Measurements from ENCODE around the gene ADA. TPM values are rescaled to one million over a fixed set of nuclear protein-coding genes. Genes with fewer than 3 reads are reported as not detected.

The ADA gene
- total RNA-seq, 4 donors from 2014 or later = 2.6 to 5.4 (median 2.9) TPM

GRCh38 chr20:44637522-44638372 lies 13.8 kb downstream of the ADA start:
- Histone ChIP-seq H3K4me3 (no peak overlapping the region), H3K36me3 (no peaks in the 10 kb centered on the region), H3K27ac (peak overlapping the region in 1 of 4 donors; percentile 13), H3K4me1 (peaks cover 9 to 11% (median 10%) of the 10 kb centered on the region in 4 donors), H3K27me3 (no peaks in the 10 kb centered on the region), H3K9me3 (no peaks in the 10 kb centered on the region)
- in situ Hi-C loops (cut with MboI; ENCODE audit: low pct_ligation_motif_present in 1 of 4, low pct_unique_long_range_greater_than_20kb in 1 of 4, low sequenced_read_pairs in 3 of 4) = no loop called here
- intact Hi-C loops (cut with DNase I; ENCODE audit: low total_unique reads) = no loop called here
- WGBS, 2 donors (ENCODE audit: low coverage in 1 of 2) = 79% methylated on average over 11 of the region's 11 CpGs; no CpG with 5 or more reads in 1 of the 2 donors
- no peak for TF ChIP-seq POLR2A (IDR thresholded peaks at IDR 0.05)
- TF ChIP-seq EP300 (IDR thresholded peaks at IDR 0.05; ENCODE audit: low read depth) = no peak
- TF ChIP-seq CTCF (IDR thresholded peaks at IDR 0.05) = no peak
- no peak for TF ChIP-seq POLR2AphosphoS5 (IDR thresholded peaks at IDR 0.05)
- DNase-seq = no peak

GRCh38 chr20:44637042-44637441 lies 14.5 kb downstream of the ADA start:
- in situ Hi-C loops (cut with MboI; ENCODE audit: low pct_ligation_motif_present in 1 of 4, low pct_unique_long_range_greater_than_20kb in 1 of 4, low sequenced_read_pairs in 3 of 4) = no loop called here
- H3K4me1 ChIP-seq = peaks cover 2 to 4% (median 3%) of the 10 kb centered on the region in 4 donors
- 90 to 96% methylated on average over 1 to 5 of the region's 5 CpGs for WGBS, 2 donors (ENCODE audit: low coverage in 1 of 2)
- peak overlapping the region in 1 of 4 donors; percentile 13 for H3K27ac ChIP-seq
- no peaks in the 10 kb centered on the region for H3K9me3 ChIP-seq
- intact Hi-C loops (cut with DNase I; ENCODE audit: low total_unique reads) = no loop called here
- TF ChIP-seq CTCF (IDR thresholded peaks at IDR 0.05) = no peak
- no peak overlapping the region for H3K4me3 ChIP-seq
- DNase-seq = no peak
- H3K36me3 ChIP-seq = no peaks in the 10 kb centered on the region
- no peaks in the 10 kb centered on the region for H3K27me3 ChIP-seq

GRCh38 chr20:44635877-44636276 lies 15.6 kb downstream of the ADA start:
- in situ Hi-C loops (cut with MboI; ENCODE audit: low pct_ligation_motif_present in 1 of 4, low pct_unique_long_range_greater_than_20kb in 1 of 4, low sequenced_read_pairs in 3 of 4) (no loop called here), intact Hi-C loops (cut with DNase I; ENCODE audit: low total_unique reads) (no loop called here)
- H3K4me3 ChIP-seq = no peak overlapping the region
- H3K4me1 ChIP-seq = no peaks in the 10 kb centered on the region
- H3K27ac ChIP-seq = no peak overlapping the region
- no peaks in the 10 kb centered on the region for H3K36me3 ChIP-seq
- H3K27me3 ChIP-seq = no peaks in the 10 kb centered on the region
- DNase-seq = no peak
- no peaks in the 10 kb centered on the region for H3K9me3 ChIP-seq
- 86 to 93% methylated on average over 2 to 3 of the region's 4 CpGs for WGBS, 2 donors (ENCODE audit: low coverage in 1 of 2)
- TF ChIP-seq POLR2AphosphoS5 (IDR thresholded peaks at IDR 0.05) (no peak), CTCF (IDR thresholded peaks at IDR 0.05) (no peak), POLR2A (IDR thresholded peaks at IDR 0.05) (no peak), EP300 (IDR thresholded peaks at IDR 0.05; ENCODE audit: low read depth) (no peak)

GRCh38 chr20:44633872-44634600 lies 17.5 kb downstream of the ADA start:
- no peaks in the 10 kb centered on the region for H3K36me3 ChIP-seq
- WGBS, 2 donors (ENCODE audit: low coverage in 1 of 2) = 90 to 95% methylated on average over 10 to 18 of the region's 18 CpGs
- H3K27me3 ChIP-seq = no peaks in the 10 kb centered on the region
- H3K4me1 ChIP-seq = no peaks in the 10 kb centered on the region
- intact Hi-C loops (cut with DNase I; ENCODE audit: low total_unique reads) (no loop called here), in situ Hi-C loops (cut with MboI; ENCODE audit: low pct_ligation_motif_present in 1 of 4, low pct_unique_long_range_greater_than_20kb in 1 of 4, low sequenced_read_pairs in 3 of 4) (no loop called here)
- H3K9me3 ChIP-seq = no peaks in the 10 kb centered on the region
- DNase-seq = no peak
- TF ChIP-seq EP300 (IDR thresholded peaks at IDR 0.05; ENCODE audit: low read depth) (no peak), POLR2A (IDR thresholded peaks at IDR 0.05) (no peak)
- H3K4me3 ChIP-seq = no peak overlapping the region
- H3K27ac ChIP-seq = peak overlapping the region in 1 of 4 donors; percentile 30
